ENCODE data around the gene PIM1.

- TF ChIP-seq CTCF (IDR thresholded peaks at IDR 0.05) (peak; percentile 14; the same call in 1 of the 2 replicates), GATA2 (CRISPR knock-in tag; IDR thresholded peaks at IDR 0.05) (no peak), NFIC (IDR thresholded peaks at IDR 0.05; ENCODE audit: borderline replicate concordance) (peak; percentile 35; the same call in 1 of the 2 replicates)
- TF ChIP-seq, protein P1, sequence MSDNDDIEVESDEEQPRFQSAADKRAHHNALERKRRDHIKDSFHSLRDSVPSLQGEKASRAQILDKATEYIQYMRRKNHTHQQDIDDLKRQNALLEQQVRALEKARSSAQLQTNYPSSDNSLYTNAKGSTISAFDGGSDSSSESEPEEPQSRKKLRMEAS (IDR thresholded peaks at IDR 0.05; ENCODE audit: low read depth), result no peak
Observed at GRCh38 chr6:37127961-37128862, 41.7 kb upstream of the PIM1 start.
